Measurements from ENCODE around the gene AGBL4. TPM values are rescaled to one million over a fixed set of nuclear protein-coding genes. Genes with fewer than 3 reads are reported as not detected.

AGBL4 gene
- total RNA-seq, 1 donor from 2014 or later = 0.39 TPM

GRCh38 chr1:48617252-48617651 is 1406.5 kb downstream of the AGBL4 start:
- TF ChIP-seq, protein P1, sequence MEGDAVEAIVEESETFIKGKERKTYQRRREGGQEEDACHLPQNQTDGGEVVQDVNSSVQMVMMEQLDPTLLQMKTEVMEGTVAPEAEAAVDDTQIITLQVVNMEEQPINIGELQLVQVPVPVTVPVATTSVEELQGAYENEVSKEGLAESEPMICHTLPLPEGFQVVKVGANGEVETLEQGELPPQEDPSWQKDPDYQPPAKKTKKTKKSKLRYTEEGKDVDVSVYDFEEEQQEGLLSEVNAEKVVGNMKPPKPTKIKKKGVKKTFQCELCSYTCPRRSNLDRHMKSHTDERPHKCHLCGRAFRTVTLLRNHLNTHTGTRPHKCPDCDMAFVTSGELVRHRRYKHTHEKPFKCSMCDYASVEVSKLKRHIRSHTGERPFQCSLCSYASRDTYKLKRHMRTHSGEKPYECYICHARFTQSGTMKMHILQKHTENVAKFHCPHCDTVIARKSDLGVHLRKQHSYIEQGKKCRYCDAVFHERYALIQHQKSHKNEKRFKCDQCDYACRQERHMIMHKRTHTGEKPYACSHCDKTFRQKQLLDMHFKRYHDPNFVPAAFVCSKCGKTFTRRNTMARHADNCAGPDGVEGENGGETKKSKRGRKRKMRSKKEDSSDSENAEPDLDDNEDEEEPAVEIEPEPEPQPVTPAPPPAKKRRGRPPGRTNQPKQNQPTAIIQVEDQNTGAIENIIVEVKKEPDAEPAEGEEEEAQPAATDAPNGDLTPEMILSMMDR (conservative IDR thresholded peaks at IDR 0.05) = no peak
- peaks cover 8% of the 10 kb centered on the region for H3K4me1 Mint-ChIP-seq (ENCODE audit: unreplicated experiment)
- no peak overlapping the region for H3K4me3 Mint-ChIP-seq
- no peak overlapping the region for H3K27ac Mint-ChIP-seq
- no peaks in the 10 kb centered on the region for H3K36me3 Mint-ChIP-seq
- H3K9me3 Mint-ChIP-seq = no peaks in the 10 kb centered on the region
- DNase-seq (ENCODE audit: extremely low spot score, unreplicated experiment) = no peak
- peaks cover 17% of the 10 kb centered on the region for H3K27me3 Mint-ChIP-seq

DNA sequence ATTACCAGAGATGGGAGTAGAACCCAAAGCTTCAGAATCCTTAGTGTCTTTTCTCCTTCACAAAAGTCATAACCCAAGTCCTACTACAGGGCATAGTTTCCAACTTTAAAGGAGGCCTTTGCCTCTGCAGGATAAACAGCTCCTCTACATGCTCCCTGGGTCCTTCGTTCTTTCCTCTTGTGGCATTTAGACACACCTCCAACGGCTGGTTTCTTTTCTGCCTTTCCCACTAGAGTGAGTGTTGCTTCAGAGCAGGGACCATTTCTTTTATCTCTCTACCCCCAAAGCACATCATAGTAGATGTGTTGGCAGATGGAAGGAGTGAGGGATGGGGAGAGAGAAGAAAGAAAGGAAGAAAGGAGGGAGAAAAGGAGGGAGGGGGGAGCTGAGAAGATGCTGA is 1407.0 kb downstream of the AGBL4 start:
- TF ChIP-seq, protein P1 (conservative IDR thresholded peaks at IDR 0.05) = no peak
- Mint-ChIP-seq H3K27ac (no peak overlapping the region), H3K9me3 (no peaks in the 10 kb centered on the region), H3K4me1 (ENCODE audit: unreplicated experiment) (peaks cover 8% of the 10 kb centered on the region), H3K4me3 (no peak overlapping the region), H3K36me3 (no peaks in the 10 kb centered on the region), H3K27me3 (peaks cover 12% of the 10 kb centered on the region)
- DNase-seq (ENCODE audit: extremely low spot score, unreplicated experiment) = no peak

GRCh38 chr1:48611841-48612240 is 1411.9 kb downstream of the AGBL4 start:
- Mint-ChIP-seq H3K36me3 (no peaks in the 10 kb centered on the region), H3K4me3 (no peak overlapping the region), H3K9me3 (no peaks in the 10 kb centered on the region), H3K27ac (no peak overlapping the region), H3K4me1 (ENCODE audit: unreplicated experiment) (no peaks in the 10 kb centered on the region), H3K27me3 (peaks cover 13% of the 10 kb centered on the region)
- TF ChIP-seq, protein P1 (conservative IDR thresholded peaks at IDR 0.05) = no peak
- DNase-seq (ENCODE audit: extremely low spot score, unreplicated experiment) = no peak

DNA sequence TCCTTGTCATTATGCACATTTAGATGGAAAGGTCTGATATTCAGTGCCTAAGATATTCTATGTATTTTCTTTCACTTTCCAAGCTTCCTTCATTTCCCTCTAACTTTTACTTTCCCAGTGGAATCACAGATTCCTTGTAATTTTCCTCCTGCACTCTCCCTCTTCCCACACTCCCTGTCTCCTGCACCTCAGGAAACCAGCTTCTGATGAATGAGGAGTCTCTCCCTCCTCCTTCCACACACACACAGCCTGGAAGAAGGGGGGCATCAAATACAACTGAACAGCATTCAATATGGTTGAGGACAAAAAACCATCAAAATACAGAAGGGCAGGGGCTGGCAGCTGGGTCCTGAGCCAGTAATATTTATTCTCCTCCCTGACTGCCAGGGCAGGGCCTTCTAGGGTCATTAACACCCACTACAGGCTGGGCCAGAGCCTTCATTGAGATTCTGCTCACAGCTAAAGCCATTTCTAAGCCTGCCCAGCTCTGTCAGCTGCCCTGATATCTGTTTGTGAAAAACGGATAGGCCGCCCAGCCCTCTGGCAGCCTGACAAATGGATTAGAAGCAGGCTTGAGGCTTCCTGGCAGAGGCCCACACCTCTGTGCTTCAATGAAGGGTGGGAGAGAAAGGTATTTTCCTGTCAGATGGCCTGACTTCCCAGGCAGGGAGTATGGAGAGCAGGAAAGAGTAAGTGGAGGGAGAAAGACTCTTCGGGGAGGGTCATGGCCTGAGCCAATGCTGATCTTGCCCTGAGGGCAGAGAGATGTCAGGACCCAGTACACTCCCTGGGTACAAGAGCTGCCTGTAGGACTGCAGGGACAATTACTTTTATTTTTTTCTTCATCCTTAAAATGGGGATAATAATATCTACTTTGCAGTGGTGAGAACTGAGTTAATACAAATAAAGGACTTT is 1412.9 kb downstream of the AGBL4 start:
- DNase-seq (ENCODE audit: extremely low spot score, unreplicated experiment) = no peak
- Mint-ChIP-seq H3K4me3 (no peak overlapping the region), H3K27ac (no peak overlapping the region), H3K4me1 (ENCODE audit: unreplicated experiment) (no peaks in the 10 kb centered on the region), H3K36me3 (no peaks in the 10 kb centered on the region), H3K9me3 (no peaks in the 10 kb centered on the region), H3K27me3 (peaks cover 17% of the 10 kb centered on the region)
- TF ChIP-seq, protein P1 (conservative IDR thresholded peaks at IDR 0.05) = no peak

- DNase-seq (ENCODE audit: extremely low spot score, unreplicated experiment) = no peak
- Mint-ChIP-seq H3K4me3 (no peak overlapping the region), H3K9me3 (no peaks in the 10 kb centered on the region), H3K27me3 (peaks cover 18% of the 10 kb centered on the region), H3K4me1 (ENCODE audit: unreplicated experiment) (no peaks in the 10 kb centered on the region), H3K36me3 (no peaks in the 10 kb centered on the region), H3K27ac (no peak overlapping the region)
- TF ChIP-seq, protein P1 (conservative IDR thresholded peaks at IDR 0.05) = no peak
Measured at GRCh38 chr1:48608882-48609281, 1414.9 kb downstream of the AGBL4 start.
